Transverse colon (tissue), 4 donors: ENCODE data around the gene ATAD1. TPM values are rescaled to one million over a fixed set of nuclear protein-coding genes. Genes with fewer than 3 reads are reported as not detected.

Source experiments
- DNase-seq: peaks from one replicate; pipeline ENCODE4 v3.0.0-alpha.2; 2019
- H3K27ac ChIP-seq, 4 donors: fragments of 200-600 bp; sonication (generic); 2 replicates each; pipeline ENCODE4 v1.5.1; 2016 to 2018; ENCODE audit warnings: inconsistent platforms in 4 of 4
- H3K27me3 ChIP-seq: fragments of 200-600 bp; sonication (generic); 2 replicates; pipeline ENCODE4 v1.5.1; 2017; ENCODE audit warnings: inconsistent platforms
- H3K36me3 ChIP-seq, 4 donors: fragments of 200-600 bp; sonication (generic); 2 replicates each; pipeline ENCODE4 v1.5.1; 2017 to 2019; ENCODE audit warnings: inconsistent platforms in 4 of 4
- H3K4me1 ChIP-seq, 4 donors: fragments of 200-600 bp; sonication (generic); 2 replicates each; pipeline ENCODE4 v1.5.1; 2017 to 2020; ENCODE audit warnings: inconsistent platforms in 4 of 4
- H3K4me3 ChIP-seq, 4 donors: fragments of 200-600 bp; sonication (generic); 1 replicate in 1 of 4; 2 replicates in 3 of 4; pipeline versions ENCODE4 v1.5.1 to v1.6.1; 2017 to 2019; ENCODE audit warnings: inconsistent platforms in 4 of 4
- H3K9me3 ChIP-seq, 2 donors: fragments of 200-600 bp; sonication (generic); 2 replicates each; pipeline ENCODE4 v1.5.1; 2017 to 2019; ENCODE audit warnings: inconsistent platforms in 2 of 2
- CTCF ChIP-seq, 5 experiments: fragments of 200-600 bp in 3 of 5; fragments of 450-650 bp in 2 of 5; sonication (generic) in 3 of 5; IDR thresholded peaks; 1 replicate in 2 of 5; 2 replicates in 3 of 5; pipeline ENCODE4 v1.5.1; 2016 to 2017; ENCODE audit warnings: antibody characterized with exemption in 5 of 5, inconsistent platforms in 3 of 5, mild to moderate bottlenecking in 2 of 5, moderate library complexity in 1 of 5
- EP300 ChIP-seq: sonication (generic); formaldehyde crosslinking; IDR thresholded peaks from one replicate; pipeline ENCODE4 v1.6.1; 2017; ENCODE audit warnings: antibody characterized with exemption, low read depth
- POLR2A ChIP-seq: fragments of 450-650 bp; IDR thresholded peaks from one replicate; pipeline ENCODE4 v1.6.1; 2016; ENCODE audit warnings: antibody characterized with exemption, mild to moderate bottlenecking, moderate library complexity
- POLR2AphosphoS5 ChIP-seq, 3 donors: sonication (generic); formaldehyde crosslinking; IDR thresholded peaks; one replicate each; pipeline ENCODE4 v1.6.1; 2016; ENCODE audit warnings: antibody characterized with exemption in 3 of 3
- WGBS, 2 donors: methylation state at CpG; one replicate each; pipeline ENCODE4 v1.1.5; 2018; ENCODE audit warnings: low coverage in 1 of 2; 5-methylcytosine and 5-hydroxymethylcytosine counted together
- in situ Hi-C, 4 donors: fragments of 200-750 bp; cut with MboI; loops; one replicate each; pipeline versions ENCODE4 v1.15.0 to v1.15.1; 2017; ENCODE audit warnings: low sequenced_read_pairs in 3 of 4, low pct_ligation_motif_present in 1 of 4, low pct_unique_long_range_greater_than_20kb in 1 of 4
- intact Hi-C: fragments of 100-400 bp; cut with DNase I; formaldehyde crosslinking; loops from one replicate; pipeline ENCODE4 v1.15.1; 2023; ENCODE audit warnings: low total_unique reads
- total RNA-seq, 4 donors: library from RNA; depleted of rRNA; stranded (reverse); fragments of >200 nt; gene quantifications; one replicate each; pipeline ENCODE4 v1.1.0, GENCODE V29; 2016

ATAD1 gene
- total RNA-seq, 4 donors from 2014 or later: 8.6 to 43.5 (median 35.8) TPM

GRCh38 chr10:87846023-87846422 lies 28.0 kb upstream of the ATAD1 start:
- Histone ChIP-seq H3K9me3 (no peaks in the 10 kb centered on the region), H3K27ac (no peak overlapping the region), H3K36me3 (no peaks in the 10 kb centered on the region), H3K4me3 (no peak overlapping the region), H3K4me1 (peaks cover 0 to 19% (median 8%) of the 10 kb centered on the region in 4 donors), H3K27me3 (no peaks in the 10 kb centered on the region)
- intact Hi-C loops (no loop called here), in situ Hi-C loops (loop anchor here in 1 of 4 donors (25.0 kb wide), 1 partner anchor 691 kb away; no protein-coding TSS in a partner anchor)
- 84 to 88% methylated on average over 7 of the region's 7 CpGs for WGBS, 2 donors
- TF ChIP-seq CTCF (IDR thresholded peaks at IDR 0.05) (no peak), POLR2A (no peak), POLR2AphosphoS5 (IDR thresholded peaks at IDR 0.05) (no peak), EP300 (no peak)
- DNase-seq: no peak

- DNase-seq: no peak
- no peaks in the 10 kb centered on the region for H3K27me3 ChIP-seq
- H3K27ac ChIP-seq: no peak overlapping the region
- H3K36me3 ChIP-seq: no peaks in the 10 kb centered on the region
- no peak overlapping the region for H3K4me3 ChIP-seq
- intact Hi-C loops: no loop called here
- in situ Hi-C loops: loop anchor here in 1 of 4 donors (25.0 kb wide), 1 partner anchor 692 kb away; no protein-coding TSS in a partner anchor
- peaks cover 0 to 16% (median 6%) of the 10 kb centered on the region in 4 donors for H3K4me1 ChIP-seq
- H3K9me3 ChIP-seq: no peaks in the 10 kb centered on the region
- no peak for TF ChIP-seq POLR2A
- no peak for TF ChIP-seq CTCF (IDR thresholded peaks at IDR 0.05)
- TF ChIP-seq EP300: no peak
- no peak for TF ChIP-seq POLR2AphosphoS5 (IDR thresholded peaks at IDR 0.05)
- 93 to 96% methylated on average over 3 of the region's 3 CpGs for WGBS, 2 donors
Measured at GRCh38 chr10:87845624-87845998, 27.6 kb upstream of the ATAD1 start.

GRCh38 chr10:87844837-87845623 lies 27.0 kb upstream of the ATAD1 start:
- TF ChIP-seq POLR2AphosphoS5 (IDR thresholded peaks at IDR 0.05): no peak
- no peak for TF ChIP-seq CTCF (IDR thresholded peaks at IDR 0.05)
- TF ChIP-seq EP300: no peak
- TF ChIP-seq POLR2A: no peak
- Histone ChIP-seq H3K36me3 (no peaks in the 10 kb centered on the region), H3K27ac (no peak overlapping the region), H3K4me3 (no peak overlapping the region), H3K4me1 (peaks cover 0 to 16% (median 6%) of the 10 kb centered on the region in 4 donors), H3K27me3 (no peaks in the 10 kb centered on the region), H3K9me3 (no peaks in the 10 kb centered on the region)
- intact Hi-C loops: no loop called here
- no peak for DNase-seq
- in situ Hi-C loops: loop anchor here in 1 of 4 donors (25.0 kb wide), 1 partner anchor 692 kb away; no protein-coding TSS in a partner anchor
- WGBS, 2 donors: 22 to 25% methylated on average over 1 of the region's 1 CpG

- Histone ChIP-seq H3K36me3 (no peaks in the 10 kb centered on the region), H3K27me3 (no peaks in the 10 kb centered on the region), H3K4me1 (peaks cover 0 to 16% (median 6%) of the 10 kb centered on the region in 4 donors), H3K27ac (no peak overlapping the region), H3K4me3 (no peak overlapping the region), H3K9me3 (no peaks in the 10 kb centered on the region)
- no peak for DNase-seq
- WGBS, 2 donors: 96 to 100% methylated on average over 3 to 4 of the region's 4 CpGs
- no peak for TF ChIP-seq EP300
- TF ChIP-seq CTCF (IDR thresholded peaks at IDR 0.05): no peak
- no peak for TF ChIP-seq POLR2AphosphoS5 (IDR thresholded peaks at IDR 0.05)
- no peak for TF ChIP-seq POLR2A
- intact Hi-C loops (no loop called here), in situ Hi-C loops (loop anchor here in 1 of 4 donors (25.0 kb wide), 1 partner anchor 694 kb away; no protein-coding TSS in a partner anchor)
Measured at GRCh38 chr10:87843714-87844113, 25.7 kb upstream of the ATAD1 start.
